Fibroblast of lung (primary cell): ENCODE data around the gene ELMOD3.

Experiments used
- CTCF ChIP-seq, 2 donors: IDR thresholded peaks in 1 of 2; conservative IDR thresholded peaks in 1 of 2; 1 replicate in 1 of 2; 2 replicates in 1 of 2; pipeline ENCODE4 v1.5.1; 2011 to 2012; ENCODE audit warnings: low read length in 2 of 2, control low read depth in 1 of 2, inconsistent platforms in 1 of 2, low read depth in 1 of 2, mild to moderate bottlenecking in 1 of 2
- EZH2 ChIP-seq: IDR thresholded peaks from 2 replicates; pipeline ENCODE4 v1.5.1; 2012; ENCODE audit warnings: low read length, control low read depth, mild to moderate bottlenecking; ENCODE audit errors: missing control alignments

- TF ChIP-seq CTCF (conservative IDR thresholded peaks at IDR 0.05 in 1 of 2, IDR thresholded peaks at IDR 0.05 in 1 of 2; ENCODE audit: low read depth in 1 of 2, low read length in 2 of 2) (no peak), EZH2 (no peak)
Observed at GRCh38 chr2:85439986-85440385, 85.4 kb downstream of the ELMOD3 start.
